Measurements from ENCODE around the gene AP4B1.

AP4B1 gene

GRCh38 chr1:113895098-113895497 is 9.5 kb downstream of the AP4B1 start:
- no peak for DNase-seq (ENCODE audit: low read depth)

DNA sequence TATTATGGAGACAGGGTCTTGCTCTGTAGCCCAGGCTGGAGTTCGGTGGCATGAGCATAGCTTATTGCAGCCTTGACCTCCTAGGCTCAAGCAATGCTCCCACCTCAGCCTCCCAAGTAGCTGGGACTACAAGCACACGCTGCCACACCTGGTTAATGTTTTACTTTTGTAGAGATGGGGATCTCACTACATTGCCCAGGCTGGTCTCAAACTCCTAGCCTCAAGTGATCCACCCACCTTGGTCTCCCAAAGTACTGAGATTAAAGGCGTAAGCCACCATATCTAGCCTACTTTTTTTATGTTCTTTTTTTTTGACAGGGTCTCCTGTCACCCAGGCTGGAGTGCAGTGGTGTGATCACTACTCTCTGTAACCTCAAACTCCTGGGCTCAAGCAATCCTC is 11.3 kb downstream of the AP4B1 start:
- DNase-seq (ENCODE audit: low read depth): no peak

- DNase-seq (ENCODE audit: low read depth): no peak
Measured at GRCh38 chr1:113891631-113892220, 12.9 kb downstream of the AP4B1 start.

- DNase-seq (ENCODE audit: low read depth): no peak
Measured at GRCh38 chr1:113890816-113891215, 13.8 kb downstream of the AP4B1 start.

DNA sequence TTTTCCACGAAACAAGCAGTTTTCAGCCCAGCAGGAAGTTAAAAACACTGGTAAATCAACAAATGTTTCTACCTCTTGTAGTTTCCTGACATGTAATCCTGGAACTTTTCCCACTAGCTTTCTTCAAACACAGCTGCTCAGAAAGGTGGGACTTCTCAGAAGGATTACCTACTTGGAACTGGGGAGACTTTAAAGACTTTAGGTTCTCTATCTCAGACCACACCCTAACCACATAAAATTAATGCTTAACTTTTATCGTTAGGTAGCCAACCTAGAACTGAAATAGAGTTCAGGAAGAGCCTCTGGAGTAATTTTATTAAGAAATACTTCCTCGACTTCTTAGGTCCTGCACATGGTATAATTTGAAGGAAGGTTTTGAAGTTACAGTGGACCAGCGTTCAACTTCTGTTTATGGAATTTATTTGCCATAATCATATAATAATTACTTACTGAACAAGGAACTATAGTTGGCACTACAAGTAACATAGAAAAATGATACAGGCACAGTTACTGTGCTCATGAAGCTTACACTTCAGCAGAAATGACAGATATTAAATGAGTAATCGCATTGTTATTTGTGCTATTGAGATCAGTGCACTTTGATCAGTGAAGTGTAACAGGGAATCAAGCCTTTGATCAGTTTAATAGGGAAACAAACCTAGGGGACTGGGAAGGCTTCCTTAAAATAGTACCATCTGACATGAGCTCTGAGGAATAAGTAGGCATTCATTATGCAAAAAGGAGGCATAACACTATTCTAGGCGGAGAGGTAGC is 17.0 kb downstream of the AP4B1 start, which contains the start of gene BCL2L15:
BCL2L15 (minus strand) TSS at position 180 of the 774 bp plus-strand sequence. CDS start 206 bp downstream, outside the sequence.
- DNase-seq (ENCODE audit: low read depth): no peak

DNA sequence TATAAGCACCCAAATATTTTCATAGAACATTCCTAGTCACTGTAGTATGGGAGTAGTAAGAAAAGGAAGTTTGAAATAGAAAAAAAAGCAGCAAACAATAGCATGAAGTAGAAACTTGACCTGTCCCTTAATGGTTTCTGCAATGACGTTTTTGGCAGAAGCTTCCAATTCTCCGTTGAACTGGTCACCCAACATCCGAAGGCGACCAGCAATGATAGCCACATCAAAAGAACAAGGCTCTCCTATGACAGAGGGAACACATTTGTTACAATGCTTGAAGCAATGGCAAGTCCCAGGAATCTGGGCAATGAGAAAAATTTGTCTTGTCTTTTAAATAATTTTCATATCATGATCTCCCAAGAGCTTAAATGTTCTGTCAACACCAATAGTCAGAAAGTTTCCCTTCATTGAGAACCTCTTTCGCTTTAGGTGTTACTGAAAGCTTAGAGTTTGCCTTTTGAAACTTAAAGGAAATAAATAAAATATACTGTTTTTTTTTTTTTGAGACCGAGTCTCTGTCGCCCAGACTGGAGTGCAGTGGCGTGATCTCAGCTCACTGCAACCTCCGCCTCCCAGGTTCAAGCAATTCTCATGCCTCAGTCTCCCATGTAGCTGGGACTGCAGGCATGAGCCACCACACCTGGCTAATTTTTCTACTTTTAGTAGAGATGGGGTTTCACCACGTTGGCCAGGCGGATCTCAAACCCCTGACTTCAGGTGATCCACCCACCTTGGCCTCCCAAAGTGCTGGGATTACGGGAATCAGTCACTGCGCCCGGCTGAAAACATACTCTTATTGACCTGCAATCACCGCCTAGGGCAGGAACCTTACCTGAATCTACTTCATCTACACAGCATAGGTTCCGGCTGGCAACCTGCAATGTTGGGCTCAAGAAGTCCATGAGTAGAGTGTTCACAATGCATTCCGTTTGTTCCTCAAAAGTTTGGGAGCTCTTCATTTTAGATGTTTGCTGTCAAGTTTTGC is 17.9 kb downstream of the AP4B1 start:
- no peak for DNase-seq (ENCODE audit: low read depth)

DNA sequence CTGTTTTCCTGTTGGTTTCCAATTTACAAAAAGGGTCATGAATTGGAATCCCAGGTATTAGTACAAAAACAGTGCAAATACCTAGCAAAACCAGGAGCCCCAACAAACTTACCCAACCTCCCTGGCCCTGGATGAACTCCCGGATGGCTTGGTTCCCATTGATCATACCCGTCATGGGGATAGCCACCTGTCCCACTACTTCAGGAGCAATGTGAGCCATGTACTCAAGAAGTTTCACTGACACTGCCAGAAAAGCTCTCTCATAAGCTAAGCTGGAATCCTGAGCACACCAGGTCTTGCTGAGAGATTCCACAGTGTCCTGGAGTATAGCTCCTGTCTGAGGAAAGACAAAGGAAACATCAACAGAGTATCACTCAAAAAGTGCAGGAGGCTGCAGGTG is 22.9 kb downstream of the AP4B1 start:
- no peak for DNase-seq (ENCODE audit: low read depth)

DNA sequence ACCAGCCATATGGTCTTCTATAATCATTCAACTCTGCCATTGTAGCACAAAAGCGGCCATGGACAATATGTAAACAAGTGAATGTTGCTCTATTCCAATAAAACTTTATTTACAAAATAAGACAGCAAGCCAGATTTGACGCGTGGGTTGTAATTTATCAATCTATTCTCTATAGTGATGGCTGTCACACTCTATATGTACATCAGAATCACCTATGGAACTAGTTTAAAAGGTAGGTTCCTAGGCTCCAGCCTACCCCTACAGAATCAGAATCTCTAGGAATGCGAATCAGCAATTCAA is 24.9 kb downstream of the AP4B1 start:
- DNase-seq (ENCODE audit: low read depth): no peak

DNA sequence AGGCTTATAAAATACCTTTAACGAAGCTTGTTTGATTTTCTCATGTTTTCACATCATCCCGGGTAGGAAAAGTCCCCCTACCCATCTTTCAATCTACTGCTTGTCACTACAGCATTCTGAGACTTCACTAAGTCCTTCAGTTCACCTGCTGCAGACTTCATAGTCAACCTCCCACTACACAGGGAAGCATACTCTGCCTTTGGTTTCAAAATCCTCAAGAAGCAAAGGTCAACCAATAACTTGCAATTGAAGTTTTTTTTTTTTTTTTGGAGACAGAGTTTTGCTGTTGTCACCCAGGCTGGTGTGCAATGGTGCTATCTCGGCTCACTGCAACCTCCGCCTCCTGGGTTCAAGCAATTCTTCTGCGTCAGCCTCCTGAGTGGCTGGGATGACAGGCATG is 28.4 kb downstream of the AP4B1 start:
- no peak for DNase-seq (ENCODE audit: low read depth)

- no peak for DNase-seq (ENCODE audit: low read depth)
Measured at GRCh38 chr1:113875714-113876113, 28.9 kb downstream of the AP4B1 start.

GRCh38 chr1:113874012-113874879 is 30.4 kb downstream of the AP4B1 start:
- DNase-seq (ENCODE audit: low read depth): peak; percentile 90

- peak; percentile 39 for DNase-seq (ENCODE audit: low read depth)
Measured at GRCh38 chr1:113872219-113872935, 32.2 kb downstream of the AP4B1 start.

DNA sequence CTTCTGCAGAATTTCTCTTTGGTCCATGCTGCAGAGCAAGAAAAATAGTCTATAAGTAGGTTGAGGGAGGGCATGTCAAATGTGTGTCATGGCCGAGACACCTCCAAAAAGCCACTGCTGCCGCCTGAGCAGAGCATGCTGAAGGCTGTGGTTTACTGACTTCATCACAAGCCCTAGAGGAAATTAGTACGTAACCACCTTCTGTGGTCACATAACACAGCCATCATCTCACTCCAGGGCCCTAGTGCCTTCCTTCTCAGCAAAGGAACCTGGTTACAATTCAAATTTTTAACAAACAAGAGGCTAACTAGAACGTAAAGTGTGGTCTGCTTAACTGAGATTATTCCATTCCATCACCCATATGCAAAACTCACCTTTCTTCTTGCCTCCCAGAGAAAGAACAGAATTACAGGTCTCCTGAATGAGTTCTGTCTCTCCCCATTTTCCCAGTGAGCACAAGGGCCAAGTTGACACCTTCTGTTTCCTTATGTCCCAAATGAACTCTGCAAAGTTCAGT is 32.9 kb downstream of the AP4B1 start, which contains the start of gene PTPN22:
PTPN22 (minus strand) TSS at position 116 of the 517 bp plus-strand sequence.
- DNase-seq (ENCODE audit: low read depth): peak; percentile 79

GRCh38 chr1:113870778-113871177 is 33.8 kb downstream of the AP4B1 start:
- DNase-seq (ENCODE audit: low read depth): no peak

- DNase-seq (ENCODE audit: low read depth): peak; percentile 49
Measured at GRCh38 chr1:113868387-113869083, 36.1 kb downstream of the AP4B1 start.

GRCh38 chr1:113861641-113862040 is 43.0 kb downstream of the AP4B1 start:
- DNase-seq (ENCODE audit: low read depth): no peak

DNA sequence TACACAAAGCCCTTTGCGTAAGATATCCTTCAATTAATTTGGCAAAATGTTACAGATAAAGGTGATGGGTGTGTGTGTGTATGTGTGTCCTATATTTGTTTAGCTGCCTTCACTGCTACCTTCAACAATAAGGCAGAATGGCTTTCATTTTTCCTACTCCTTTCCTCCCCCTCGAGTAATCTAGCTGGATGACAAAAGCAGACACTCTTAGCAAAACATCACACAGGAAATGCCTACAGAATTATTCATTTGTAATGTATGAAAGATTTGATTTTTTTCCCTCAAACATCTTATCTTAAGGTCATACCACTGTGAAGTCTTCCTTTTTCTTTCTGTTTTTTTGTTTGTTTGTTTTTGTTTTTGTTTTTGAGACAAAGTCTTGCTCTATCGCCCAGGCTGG is 43.7 kb downstream of the AP4B1 start:
- DNase-seq (ENCODE audit: low read depth): peak; percentile 88

DNA sequence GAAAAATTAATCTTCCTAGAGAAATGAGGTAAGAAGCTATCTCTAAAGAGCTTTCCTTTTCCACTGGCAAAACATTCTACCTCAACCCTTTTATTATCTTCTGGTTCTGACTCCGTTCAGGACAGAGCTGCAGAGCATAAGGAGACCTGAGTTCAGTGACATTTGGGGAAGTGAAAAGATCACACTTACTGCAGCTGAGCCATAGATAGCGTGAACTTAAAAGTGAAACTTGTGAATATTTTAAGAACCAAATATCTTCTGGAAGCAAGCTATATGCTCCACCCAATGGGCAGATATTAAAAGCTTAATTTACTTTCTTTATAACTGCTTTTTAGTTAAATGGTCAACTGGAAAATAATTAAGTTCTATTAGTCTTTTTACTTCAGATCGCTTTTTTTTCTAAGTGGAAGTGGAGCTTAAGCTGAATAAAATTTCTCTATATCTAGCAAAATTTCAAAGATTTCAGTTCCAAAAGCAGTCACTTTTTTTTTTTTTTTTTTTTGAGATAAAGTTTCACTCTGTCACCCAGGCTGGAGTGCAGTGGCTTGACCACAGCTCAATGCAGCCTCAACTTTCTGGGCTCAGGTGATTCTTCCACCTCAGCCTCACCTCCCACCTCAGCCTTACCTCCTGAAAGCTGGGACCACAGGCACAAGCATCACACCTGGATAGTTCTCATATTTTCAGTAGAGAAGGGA is 45.0 kb downstream of the AP4B1 start:
- DNase-seq (ENCODE audit: low read depth): no peak

DNA sequence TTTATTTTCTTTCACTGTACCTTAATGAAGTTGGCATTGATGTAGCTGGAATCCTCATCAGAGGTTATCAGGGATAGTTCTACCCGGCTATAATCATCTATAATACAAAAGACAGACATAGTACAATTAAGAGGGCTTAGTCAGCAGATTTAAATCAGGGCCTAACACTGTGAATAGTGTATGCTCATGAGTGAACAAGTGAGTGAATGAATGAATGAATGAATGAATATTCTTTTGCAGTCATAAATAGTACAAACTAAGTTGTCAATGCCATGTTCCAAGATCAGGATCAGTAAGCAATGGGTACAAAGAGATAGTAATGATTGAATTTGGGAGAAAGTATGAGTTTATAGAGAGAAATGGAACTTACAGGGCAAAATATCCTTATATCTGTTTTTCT is 45.6 kb downstream of the AP4B1 start:
- no peak for DNase-seq (ENCODE audit: low read depth)

All from amniotic epithelial cell (primary cell).